Left lung (tissue), 10 donors: ENCODE measurements around the gene NT5DC4. TPM values are rescaled to one million over a fixed set of nuclear protein-coding genes. Genes with fewer than 3 reads are reported as not detected.

ENCODE experiments used
- ATAC-seq: fragments of 200-7000 bp; cut with Tn5 transposase; one replicate; pipeline ENCODE4 v1.9.1; 2020; ENCODE audit warnings: moderate library complexity
- DNase-seq, 4 donors: peaks; one replicate each; pipeline ENCODE4 v3.0.0-alpha.2; 2013 to 2020
- H3K27ac ChIP-seq, 2 donors: fragments of 200-600 bp; sonication (generic) in 1 of 2; one replicate each; pipeline versions ENCODE4 v1.5.0 to v1.8.0; 2020 to 2021
- H3K27me3 ChIP-seq, 2 donors: fragments of 200-600 bp; sonication (generic) in 1 of 2; one replicate each; pipeline versions ENCODE4 v1.5.0 to v1.8.0; 2020 to 2021
- H3K36me3 ChIP-seq, 2 donors: fragments of 200-600 bp; sonication (generic) in 1 of 2; one replicate each; pipeline versions ENCODE4 v1.5.0 to v1.8.0; 2020 to 2021
- H3K4me1 ChIP-seq, 2 donors: fragments of 200-600 bp; one replicate each; pipeline ENCODE4 v1.8.0; 2021
- H3K4me3 ChIP-seq, 2 donors: fragments of 200-600 bp; sonication (generic) in 1 of 2; one replicate each; pipeline versions ENCODE4 v1.5.0 to v1.8.0; 2020 to 2021; ENCODE audit warnings: mild to moderate bottlenecking in 1 of 2
- H3K9me3 ChIP-seq, 2 donors: fragments of 200-600 bp; sonication (generic) in 1 of 2; one replicate each; pipeline versions ENCODE4 v1.5.0 to v1.8.0; 2020 to 2021
- intact Hi-C, 2 donors: fragments of 100-400 bp; cut with DNase I; formaldehyde crosslinking; loops; one replicate each; pipeline versions ENCODE4 v1.11.2 to v1.14.2; 2022
- polyA plus RNA-seq, 6 donors: library from polyadenylated mRNA; unstranded; fragments of 120-200 nt; gene quantifications; one replicate each; pipeline ENCODE4 v1.2.1, GENCODE V29; 2013; ENCODE audit not compliant: insufficient read length in 6 of 6
- total RNA-seq, 2 donors: library from RNA; stranded (reverse); fragmentation: NEBNext Ultra II Directional; extraction: Animal tissue kit (Norgen Biotek cat#: 25700); gene quantifications; one replicate each; pipeline ENCODE4 v1.2.1, GENCODE V29; 2021
- TF ChIP-seq, protein P1 (sequence below), 2 donors: fragments of 200-600 bp; sonication (generic) in 1 of 2; IDR thresholded peaks; one replicate each; pipeline versions ENCODE4 v1.5.0 to v1.8.0; 2021; ENCODE audit warnings: antibody characterized with exemption in 2 of 2
- donor health status: DM: no; HTN: yes; CAD: no.
- donor health status: DM: no; HTN: no; CAD: no.

Gene NT5DC4
- total and polyA plus RNA-seq, 8 donors = 0.08 to 1.1 (median 0.38) TPM; not detected in 4

GRCh38 chr2:112762276-112762675, 41.5 kb downstream of the NT5DC4 start:
- Histone ChIP-seq H3K4me3 (no peak overlapping the region), H3K36me3 (no peaks in the 10 kb centered on the region), H3K27me3 (no peaks in the 10 kb centered on the region), H3K4me1 (peaks cover 6 to 20% of the 10 kb centered on the region in 2 donors), H3K9me3 (no peaks in the 10 kb centered on the region), H3K27ac (no peak overlapping the region)
- DNase-seq (no peak), ATAC-seq (no peak)
- intact Hi-C loops = no loop called here
- TF ChIP-seq, protein P1, sequence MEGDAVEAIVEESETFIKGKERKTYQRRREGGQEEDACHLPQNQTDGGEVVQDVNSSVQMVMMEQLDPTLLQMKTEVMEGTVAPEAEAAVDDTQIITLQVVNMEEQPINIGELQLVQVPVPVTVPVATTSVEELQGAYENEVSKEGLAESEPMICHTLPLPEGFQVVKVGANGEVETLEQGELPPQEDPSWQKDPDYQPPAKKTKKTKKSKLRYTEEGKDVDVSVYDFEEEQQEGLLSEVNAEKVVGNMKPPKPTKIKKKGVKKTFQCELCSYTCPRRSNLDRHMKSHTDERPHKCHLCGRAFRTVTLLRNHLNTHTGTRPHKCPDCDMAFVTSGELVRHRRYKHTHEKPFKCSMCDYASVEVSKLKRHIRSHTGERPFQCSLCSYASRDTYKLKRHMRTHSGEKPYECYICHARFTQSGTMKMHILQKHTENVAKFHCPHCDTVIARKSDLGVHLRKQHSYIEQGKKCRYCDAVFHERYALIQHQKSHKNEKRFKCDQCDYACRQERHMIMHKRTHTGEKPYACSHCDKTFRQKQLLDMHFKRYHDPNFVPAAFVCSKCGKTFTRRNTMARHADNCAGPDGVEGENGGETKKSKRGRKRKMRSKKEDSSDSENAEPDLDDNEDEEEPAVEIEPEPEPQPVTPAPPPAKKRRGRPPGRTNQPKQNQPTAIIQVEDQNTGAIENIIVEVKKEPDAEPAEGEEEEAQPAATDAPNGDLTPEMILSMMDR (IDR thresholded peaks at IDR 0.05) = no peak

GRCh38 chr2:112764071-112765044, 43.5 kb downstream of the NT5DC4 start, which contains the start of gene CKAP2L:
Gene CKAP2L, minus strand, starts transcription at chr2:112764609. Its CDS starts 11 bp downstream, at chr2:112764598.
- DNase-seq = peak; percentile 94 to 98 (median 97)
- Histone ChIP-seq H3K36me3 (no peaks in the 10 kb centered on the region), H3K4me1 (peaks cover 6 to 36% of the 10 kb centered on the region in 2 donors), H3K27me3 (no peaks in the 10 kb centered on the region), H3K27ac (peak within 1 kb of the TSS; percentile 2 to 59), H3K4me3 (peak within 1 kb of the TSS; percentile 62 to 63), H3K9me3 (no peaks in the 10 kb centered on the region)
- intact Hi-C loops = no loop called here
- TF ChIP-seq, protein P1 (IDR thresholded peaks at IDR 0.05) = no peak
- peak; percentile 100 for ATAC-seq

DNA sequence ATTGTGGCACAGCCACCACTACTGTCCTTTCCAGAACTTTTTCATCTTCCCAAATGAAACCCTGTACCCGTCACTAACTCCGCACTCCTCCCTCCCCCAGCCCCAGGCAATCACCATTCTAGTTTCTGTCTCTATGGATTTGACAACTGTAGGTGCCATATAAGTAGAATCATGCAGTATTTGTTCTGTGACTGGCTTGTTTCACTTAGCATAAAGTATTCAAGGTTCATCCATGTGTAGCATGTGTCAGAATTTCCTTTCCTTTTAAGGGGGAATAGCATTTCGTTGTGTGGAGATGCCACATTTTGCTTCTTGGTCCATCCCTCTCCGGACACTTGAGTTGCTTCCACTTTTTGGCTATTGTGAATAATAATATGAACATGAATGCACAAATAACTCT, 44.4 kb downstream of the NT5DC4 start:
- intact Hi-C loops = no loop called here
- ATAC-seq = no peak
- Histone ChIP-seq H3K36me3 (no peaks in the 10 kb centered on the region), H3K4me1 (peaks cover 6 to 36% of the 10 kb centered on the region in 2 donors), H3K4me3 (peak overlapping the region; percentile 62 to 63), H3K27me3 (no peaks in the 10 kb centered on the region), H3K9me3 (no peaks in the 10 kb centered on the region), H3K27ac (peak overlapping the region; percentile 2 to 59)
- TF ChIP-seq, protein P1 (IDR thresholded peaks at IDR 0.05) = no peak
- DNase-seq = no peak

- DNase-seq (no peak), ATAC-seq (no peak)
- Histone ChIP-seq H3K27me3 (no peaks in the 10 kb centered on the region), H3K9me3 (no peaks in the 10 kb centered on the region), H3K36me3 (no peaks in the 10 kb centered on the region), H3K4me3 (peak overlapping the region in 1 of 2 donors; percentile 17), H3K27ac (peak overlapping the region in 1 of 2 donors; percentile 45), H3K4me1 (peaks cover 6 to 46% of the 10 kb centered on the region in 2 donors)
- intact Hi-C loops = no loop called here
- TF ChIP-seq, protein P1 (IDR thresholded peaks at IDR 0.05) = no peak
Measured at GRCh38 chr2:112767693-112768330, 47.0 kb downstream of the NT5DC4 start.

DNA sequence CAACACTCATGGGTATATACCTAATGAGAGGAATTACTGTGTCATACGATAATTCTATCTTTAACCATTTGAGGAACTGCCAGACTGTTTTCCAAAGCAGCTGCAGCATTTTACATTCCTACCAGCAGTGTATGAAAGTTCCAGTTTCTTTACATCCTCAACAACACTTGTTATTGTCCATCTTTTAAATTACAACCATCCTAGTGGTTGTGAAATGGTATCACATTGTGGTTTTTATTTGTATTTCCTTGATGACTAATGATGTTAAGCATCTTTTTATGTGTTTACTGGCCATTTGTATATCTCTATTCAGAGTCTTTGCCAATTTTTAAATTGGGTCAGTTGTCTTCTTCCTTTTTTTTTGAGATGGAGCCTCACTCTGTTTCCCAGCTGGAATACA, 47.6 kb downstream of the NT5DC4 start:
- Histone ChIP-seq H3K27me3 (no peaks in the 10 kb centered on the region), H3K36me3 (no peaks in the 10 kb centered on the region), H3K27ac (peak overlapping the region in 1 of 2 donors; percentile 45), H3K4me3 (no peak overlapping the region), H3K9me3 (no peaks in the 10 kb centered on the region), H3K4me1 (peaks cover 6 to 44% of the 10 kb centered on the region in 2 donors)
- ATAC-seq (no peak), DNase-seq (no peak)
- intact Hi-C loops = no loop called here
- TF ChIP-seq, protein P1 (IDR thresholded peaks at IDR 0.05) = no peak
